Panc1 (cell line): Measurements from ENCODE around the gene MYORG. TPM values are rescaled to one million over a fixed set of nuclear protein-coding genes. Genes with fewer than 3 reads are reported as not detected.
"Not testable (repeated sequence)": the region's sequence is repeated elsewhere in the genome, so short reads cannot be mapped to it uniquely, and the experiment has no call there.

Source experiments
- ATAC-seq: fragments of 200-7000 bp; cut with Tn5 transposase; 2 replicates; pipeline ENCODE4 v1.9.1; 2020; ENCODE audit warnings: mild to moderate bottlenecking, moderate library complexity
- BruUV-seq: library from RNA; stranded (reverse); fragments of 400-500 nt; replicated peaks from 2 replicates; lab custom pipeline; 2021; lab: Mats Ljungman, UMichigan
- CTCF ChIA-PET: fragments of 300-600 bp; sonication (Branson Sonifier 250); formaldehyde crosslinking; loops from one replicate; lab custom pipeline; 2022; ENCODE audit warnings: antibody characterized with exemption; lab: Charles Lee
- POLR2A ChIA-PET: fragments of 300-600 bp; sonication (Branson Sonifier 250); formaldehyde crosslinking; loops from one replicate; lab custom pipeline; 2022; ENCODE audit warnings: antibody characterized with exemption; lab: Charles Lee
- DNase-seq: peaks from one replicate; pipeline ENCODE4 v3.0.0-alpha.2; 2010; ENCODE audit warnings: low read depth, low spot score
- H3K27ac ChIP-seq: 2 replicates; pipeline ENCODE4 v1.5.1; 2011; ENCODE audit warnings: mild to moderate bottlenecking, low read length, inconsistent platforms
- H3K27me3 ChIP-seq: fragments of 200-500 bp; sonication (Bioruptor generic); 2 replicates; pipeline ENCODE4 v1.6.0; 2014; ENCODE audit warnings: low read length, inconsistent platforms; ENCODE audit not compliant: control insufficient read depth, insufficient read depth
- H3K36me3 ChIP-seq: fragments of 200-500 bp; sonication (Bioruptor generic); 2 replicates; pipeline ENCODE4 v1.5.1; 2014; ENCODE audit warnings: inconsistent platforms, mild to moderate bottlenecking, low read length, moderate library complexity; ENCODE audit not compliant: control insufficient read depth, insufficient read depth
- H3K4me1 ChIP-seq: 2 replicates; pipeline ENCODE4 v1.5.1; 2011; ENCODE audit warnings: inconsistent platforms, mild to moderate bottlenecking, low read length, moderate library complexity; ENCODE audit not compliant: control insufficient read depth, insufficient read depth
- H3K4me3 ChIP-seq, 2 experiments: 2 replicates each; pipeline ENCODE4 v1.5.1; 2011 to 2012; ENCODE audit warnings: low read depth in 2 of 2, low read length in 2 of 2, mild to moderate bottlenecking in 2 of 2, inconsistent platforms in 1 of 2, moderate library complexity in 1 of 2
- H3K9me3 ChIP-seq: fragments of 200-500 bp; sonication (Bioruptor generic); 2 replicates; pipeline ENCODE4 v1.5.1; 2014; ENCODE audit warnings: low read depth, mild to moderate bottlenecking, inconsistent platforms, low read length, moderate library complexity; ENCODE audit not compliant: control insufficient read depth, insufficient read depth
- CTCF ChIP-seq: fragments of 450-650 bp; IDR thresholded peaks from 2 replicates; pipeline ENCODE4 v1.5.1; 2017; ENCODE audit warnings: mild to moderate bottlenecking
- POLR2AphosphoS5 ChIP-seq: IDR thresholded peaks from 2 replicates; pipeline ENCODE4 v1.6.1; 2012; ENCODE audit warnings: mild to moderate bottlenecking, low read depth, low read length, moderate library complexity
- REST ChIP-seq, 2 experiments: IDR thresholded peaks; 2 replicates each; pipeline ENCODE4 v1.6.1; 2011 to 2012; ENCODE audit warnings: low read depth in 2 of 2, control low read depth in 1 of 2, low read length in 1 of 2, mild to moderate bottlenecking in 1 of 2, moderate library complexity in 1 of 2; ENCODE audit not compliant: insufficient read depth in 1 of 2
- SIN3A ChIP-seq: IDR thresholded peaks from 2 replicates; pipeline ENCODE4 v1.6.1; 2012; ENCODE audit warnings: low read depth, mild to moderate bottlenecking, low read length, moderate library complexity, borderline replicate concordance; ENCODE audit not compliant: insufficient read depth
- TCF7L2 ChIP-seq: IDR thresholded peaks from 2 replicates; pipeline ENCODE4 v1.6.1; 2011; ENCODE audit warnings: mild to moderate bottlenecking, low read depth, low read length, inconsistent platforms
- in situ Hi-C: cut with HindIII; loops from 2 replicates; pipeline ENCODE4 v1.10.0; 2016; ENCODE audit warnings: low sequenced_read_pairs, low pct_unique_long_range_greater_than_20kb
- intact Hi-C: fragments of 100-400 bp; cut with micrococcal nuclease; formaldehyde crosslinking; loops from one replicate; pipeline ENCODE4 v1.10.0; 2022; ENCODE audit not compliant: unreplicated experiment
- total RNA-seq: library from RNA; stranded (reverse); gene quantifications from one replicate; pipeline ENCODE4 v1.2.1, GENCODE V29; 2021; ENCODE audit not compliant: unreplicated experiment

MYORG gene
- total RNA-seq, 1 experiment from 2014 or later = 9.7 TPM

- TF ChIP-seq CTCF = no peak
- no peak for TF ChIP-seq TCF7L2
- TF ChIP-seq SIN3A = no peak
- no peak for TF ChIP-seq POLR2AphosphoS5
- no peak for TF ChIP-seq REST (IDR thresholded peaks at IDR 0.05; ENCODE audit: insufficient read depth in 1 of 2, low read depth in 2 of 2, low read length in 1 of 2)
- Histone ChIP-seq H3K36me3 (no peaks in the 10 kb centered on the region; the same call in 1 of the 2 replicates), H3K4me1 (no peaks in the 10 kb centered on the region), H3K9me3 (no peaks in the 10 kb centered on the region), H3K27me3 (no peaks in the 10 kb centered on the region), H3K4me3 (no peak overlapping the region), H3K27ac (no peak overlapping the region)
- DNase-seq = no peak
- in situ Hi-C loops = no loop called here
- intact Hi-C loops = no loop called here
- ATAC-seq = no peak
- POLR2A ChIA-PET = no interaction called here
- CTCF ChIA-PET = no interaction called here
- no TSS peak for BruUV-seq
These were observed 37.9 kb downstream of the MYORG start for GRCh38 chr9:34338665-34339385.

- H3K27me3 ChIP-seq, H3K4me3 ChIP-seq, in situ Hi-C loops, DNase-seq, ATAC-seq, H3K36me3 ChIP-seq, BruUV-seq, H3K4me1 ChIP-seq, H3K9me3 ChIP-seq, CTCF ChIA-PET, H3K27ac ChIP-seq, intact Hi-C loops, POLR2A ChIA-PET: not testable (repeated sequence)
These were observed 38.6 kb downstream of the MYORG start for GRCh38 chr9:34338079-34338478.

- ChIA-PET POLR2A (no interaction called here), CTCF (no interaction called here)
- no peaks in the 10 kb centered on the region for H3K9me3 ChIP-seq
- in situ Hi-C loops = no loop called here
- H3K36me3 ChIP-seq = no peaks in the 10 kb centered on the region; the same call in 1 of the 2 replicates
- DNase-seq = no peak
- no peak overlapping the region for H3K27ac ChIP-seq
- no peak for ATAC-seq
- no TSS peak for BruUV-seq
- no peak overlapping the region for H3K4me3 ChIP-seq
- TF ChIP-seq POLR2AphosphoS5 (no peak), SIN3A (no peak), REST (IDR thresholded peaks at IDR 0.05; ENCODE audit: insufficient read depth in 1 of 2, low read depth in 2 of 2, low read length in 1 of 2) (no peak), CTCF (no peak), TCF7L2 (no peak)
- peaks cover 3% of the 10 kb centered on the region; the same call in 1 of the 2 replicates for H3K4me1 ChIP-seq
- intact Hi-C loops = no loop called here
- no peaks in the 10 kb centered on the region for H3K27me3 ChIP-seq
These were observed 39.3 kb downstream of the MYORG start for GRCh38 chr9:34337403-34337802.
